GM12892 (cell line): ENCODE measurements around the gene ATP11A.
"Not testable (repeated sequence)": the region's sequence is repeated elsewhere in the genome, so short reads cannot be mapped to it uniquely, and the experiment has no call there.

Source experiments
- DNase-seq: peaks from one replicate; pipeline ENCODE4 v3.0.0; 2011; ENCODE audit not compliant: insufficient read length
- FAIRE-seq: peaks from 2 replicates; lab custom pipeline; 2011; peaks lifted over from hg19 to GRCh38; lab: Jason Lieb, UNC
- POLR2A ChIP-seq: IDR thresholded peaks from 2 replicates; pipeline ENCODE4 v1.6.1; 2011; ENCODE audit warnings: low read depth, low read length, control low read depth
- POLR2AphosphoS5 ChIP-seq: IDR thresholded peaks from 2 replicates; pipeline ENCODE4 v1.6.1; 2011; ENCODE audit warnings: low read depth, low read length, control low read depth
- TAF1 ChIP-seq: IDR thresholded peaks from 2 replicates; pipeline ENCODE4 v1.6.1; 2011; ENCODE audit warnings: low read depth, mild to moderate bottlenecking, control low read depth, low read length, borderline replicate concordance

The ATP11A gene

GRCh38 chr13:112708560-112709240 is 18.9 kb downstream of the ATP11A start:
- DNase-seq (no peak), FAIRE-seq (no peak)
- TF ChIP-seq TAF1 = no peak
- TF ChIP-seq POLR2A = no peak
- TF ChIP-seq POLR2AphosphoS5 = no peak

- FAIRE-seq, DNase-seq: not testable (repeated sequence)
These were observed 19.5 kb downstream of the ATP11A start for GRCh38 chr13:112709316-112709715.

- DNase-seq (no peak), FAIRE-seq (no peak)
These were observed 20.3 kb downstream of the ATP11A start for GRCh38 chr13:112709825-112710783.

GRCh38 chr13:112710855-112711527 is 21.2 kb downstream of the ATP11A start:
- DNase-seq (no peak), FAIRE-seq (no peak)
- TF ChIP-seq POLR2A (no peak), TAF1 (no peak), POLR2AphosphoS5 (no peak)

More at GRCh38 chr13:112709825-112710783, 20.3 kb downstream of the ATP11A start:
- TF ChIP-seq POLR2A (no peak), TAF1 (no peak), POLR2AphosphoS5 (no peak)

- TF ChIP-seq TAF1 = no peak
- no peak for TF ChIP-seq POLR2AphosphoS5
- TF ChIP-seq POLR2A = no peak
- FAIRE-seq (peak; percentile 84), DNase-seq (peak; percentile 57)
These were observed 21.9 kb downstream of the ATP11A start for GRCh38 chr13:112711528-112712265.

- TF ChIP-seq POLR2AphosphoS5 (no peak), POLR2A (no peak), TAF1 (no peak)
- DNase-seq (no peak), FAIRE-seq (no peak)
These were observed 22.8 kb downstream of the ATP11A start for GRCh38 chr13:112712451-112713207.

- TF ChIP-seq POLR2A = no peak
- no peak for TF ChIP-seq POLR2AphosphoS5
- TF ChIP-seq TAF1 = no peak
- DNase-seq = no peak
- no peak for FAIRE-seq
These were observed 23.8 kb downstream of the ATP11A start for GRCh38 chr13:112713517-112714253.

GRCh38 chr13:112714376-112715174 is 24.7 kb downstream of the ATP11A start:
- FAIRE-seq (no peak), DNase-seq (no peak)
- no peak for TF ChIP-seq POLR2AphosphoS5
- no peak for TF ChIP-seq TAF1
- TF ChIP-seq POLR2A = no peak

- peak; percentile 17 for FAIRE-seq
- DNase-seq = no peak
- TF ChIP-seq TAF1 = no peak
These were observed 25.4 kb downstream of the ATP11A start for GRCh38 chr13:112715210-112715609.
